Lung (tissue), 12 donors: ENCODE data around the gene CHRD. TPM values are rescaled to one million over a fixed set of nuclear protein-coding genes. Genes with fewer than 3 reads are reported as not detected.

Source experiments
- ATAC-seq: fragments of 200-7000 bp; cut with Tn5 transposase; one replicate; pipeline ENCODE4 v1.9.1; 2020; ENCODE audit warnings: moderate number of reproducible peaks; ENCODE audit not compliant: insufficient read depth, low FRiP score
- DNase-seq, 3 donors: peaks; one replicate each; pipeline ENCODE4 v3.0.0-alpha.2; 2013 to 2017
- H3K27ac ChIP-seq, 2 donors: one replicate each; pipeline ENCODE4 v1.5.1; 2013; ENCODE audit warnings: mild to moderate bottlenecking in 2 of 2, moderate library complexity in 2 of 2, control low read depth in 1 of 2, inconsistent platforms in 1 of 2, low read depth in 1 of 2, low read length in 1 of 2
- H3K27me3 ChIP-seq, 3 donors: one replicate each; pipeline ENCODE4 v1.5.1; 2013; ENCODE audit warnings: low read length in 2 of 3; ENCODE audit not compliant: control insufficient read depth in 3 of 3, insufficient read depth in 3 of 3
- H3K36me3 ChIP-seq, 4 donors: one replicate each; pipeline ENCODE4 v1.5.1; 2013; ENCODE audit warnings: low read length in 4 of 4, mild to moderate bottlenecking in 1 of 4, moderate library complexity in 1 of 4; ENCODE audit not compliant: control insufficient read depth in 4 of 4, insufficient read depth in 4 of 4
- H3K4me1 ChIP-seq, 5 donors: one replicate each; pipeline ENCODE4 v1.5.1; 2013; ENCODE audit warnings: low read length in 5 of 5, mild to moderate bottlenecking in 2 of 5, moderate library complexity in 1 of 5; ENCODE audit not compliant: control insufficient read depth in 5 of 5, insufficient read depth in 5 of 5
- H3K4me3 ChIP-seq: one replicate; pipeline ENCODE4 v1.5.1; 2013; ENCODE audit warnings: mild to moderate bottlenecking, control low read depth, moderate library complexity
- H3K9ac ChIP-seq, 2 donors: one replicate each; pipeline ENCODE4 v1.5.1; 2013; ENCODE audit warnings: low read length in 2 of 2, control low read depth in 1 of 2; ENCODE audit not compliant: insufficient read depth in 1 of 2
- H3K9me3 ChIP-seq, 4 donors: one replicate each; pipeline ENCODE4 v1.5.1; 2013; ENCODE audit warnings: low read length in 3 of 4, mild to moderate bottlenecking in 1 of 4, moderate library complexity in 1 of 4; ENCODE audit not compliant: control insufficient read depth in 4 of 4, insufficient read depth in 3 of 4
- CTCF ChIP-seq: IDR thresholded peaks from 2 replicates; pipeline ENCODE4 v1.5.1; 2012; ENCODE audit warnings: mild to moderate bottlenecking; ENCODE audit errors: control extremely low read depth, extremely low read depth
- WGBS, 2 donors: extraction: QIAGEN DNeasy Blood & Tissue Kit; methylation state at CpG; one replicate each; pipeline ENCODE4 v1.1.7; 2013; 5-methylcytosine and 5-hydroxymethylcytosine counted together
- polyA plus RNA-seq, 2 donors: library from polyadenylated mRNA; stranded (reverse); fragments of 200-250 nt; gene quantifications; one replicate each; pipeline ENCODE4 v1.2.1, GENCODE V29; 2013
- total RNA-seq, 2 donors: library from RNA; depleted of rRNA in 1 of 2; stranded (reverse); fragments of >200 nt in 1 of 2; gene quantifications; one replicate each; pipeline ENCODE4 v1.2.1, GENCODE V29; 2014 to 2021
- donor health status: control.
- donor health status: control.
- donor health status: Bipolar disorder and iron deficiency.
- donor health status: healthy.
- donor health status: DM: yes; HTN: yes; CAD: no.

CHRD gene
- total and polyA plus RNA-seq, 4 donors: 4.2 to 16.7 (median 5.8) TPM

DNA sequence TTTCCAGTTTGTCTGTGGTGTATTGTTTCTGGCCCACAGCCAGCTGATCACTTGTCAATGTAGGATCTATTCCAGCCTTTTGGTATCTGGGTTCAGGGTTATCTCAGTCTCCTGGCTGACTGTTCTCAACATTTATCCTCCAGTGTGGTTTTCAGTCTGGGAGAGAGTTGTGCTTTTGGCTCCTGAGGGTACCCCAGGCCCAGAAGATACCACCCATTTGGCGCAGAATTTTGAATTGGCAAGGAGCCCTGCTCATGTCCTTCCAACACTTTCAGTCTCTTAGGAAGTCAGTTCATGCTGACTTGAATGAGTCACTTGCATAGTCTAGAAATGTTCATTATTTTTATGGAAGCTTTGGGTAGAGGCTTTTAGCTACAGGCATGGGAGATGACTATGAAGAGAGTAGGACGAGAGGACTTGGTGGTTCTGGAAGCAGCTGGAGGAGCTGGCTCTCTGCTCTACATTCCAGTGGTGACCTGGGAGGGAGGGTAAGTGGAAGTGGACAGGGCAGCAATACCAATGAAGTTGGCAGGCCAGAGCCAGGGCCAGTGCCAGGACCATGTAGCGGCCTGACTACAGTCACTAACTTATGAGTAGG lies 11.2 kb upstream of the CHRD start:
- Histone ChIP-seq H3K4me3 (no peak overlapping the region), H3K27ac (no peak overlapping the region), H3K9me3 (no peaks in the 10 kb centered on the region), H3K36me3 (peaks cover 10 to 30% (median 15%) of the 10 kb centered on the region in 4 donors), H3K27me3 (no peaks in the 10 kb centered on the region), H3K9ac (no peak overlapping the region), H3K4me1 (peaks cover 0 to 21% (median 7%) of the 10 kb centered on the region in 5 donors)
- DNase-seq: peak in 1 of 3 donors; percentile 49
- TF ChIP-seq CTCF: no peak
- ATAC-seq: no peak
- 62 to 84% methylated on average over 3 of the region's 3 CpGs for WGBS, 2 donors

DNA sequence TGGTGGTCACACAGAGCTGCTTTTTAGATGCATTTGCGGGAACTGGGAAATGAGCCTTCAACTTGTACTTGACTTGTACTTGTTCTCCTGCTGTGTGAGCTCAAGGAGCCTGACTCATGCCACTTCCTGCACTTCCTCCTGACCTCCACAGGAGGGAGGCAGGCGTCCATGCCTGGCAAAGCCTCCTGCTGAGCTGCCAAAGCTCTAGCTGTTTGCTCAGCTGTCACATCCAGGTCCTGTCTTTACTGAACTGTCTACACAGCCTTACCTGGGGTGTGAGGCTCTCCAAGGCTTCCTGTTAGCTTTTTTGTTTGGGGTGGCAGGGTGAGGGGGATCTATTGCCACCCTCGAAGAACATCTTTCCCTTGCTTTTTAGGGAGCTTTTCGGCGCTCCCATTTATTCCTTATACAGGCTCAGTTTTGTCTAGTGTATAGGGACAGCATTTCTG lies 8.3 kb upstream of the CHRD start:
- DNase-seq (peak; percentile 82 to 91 (median 85)), ATAC-seq (peak; percentile 81)
- TF ChIP-seq CTCF: peak; percentile 93
- Histone ChIP-seq H3K36me3 (peaks cover 8 to 15% (median 11%) of the 10 kb centered on the region in 4 donors), H3K27ac (no peak overlapping the region), H3K27me3 (no peaks in the 10 kb centered on the region), H3K4me3 (no peak overlapping the region), H3K9me3 (no peaks in the 10 kb centered on the region), H3K4me1 (peaks cover 0 to 7% (median 3%) of the 10 kb centered on the region in 5 donors), H3K9ac (no peak overlapping the region)
- WGBS, 2 donors: 44 to 45% methylated on average over 5 of the region's 5 CpGs

DNA sequence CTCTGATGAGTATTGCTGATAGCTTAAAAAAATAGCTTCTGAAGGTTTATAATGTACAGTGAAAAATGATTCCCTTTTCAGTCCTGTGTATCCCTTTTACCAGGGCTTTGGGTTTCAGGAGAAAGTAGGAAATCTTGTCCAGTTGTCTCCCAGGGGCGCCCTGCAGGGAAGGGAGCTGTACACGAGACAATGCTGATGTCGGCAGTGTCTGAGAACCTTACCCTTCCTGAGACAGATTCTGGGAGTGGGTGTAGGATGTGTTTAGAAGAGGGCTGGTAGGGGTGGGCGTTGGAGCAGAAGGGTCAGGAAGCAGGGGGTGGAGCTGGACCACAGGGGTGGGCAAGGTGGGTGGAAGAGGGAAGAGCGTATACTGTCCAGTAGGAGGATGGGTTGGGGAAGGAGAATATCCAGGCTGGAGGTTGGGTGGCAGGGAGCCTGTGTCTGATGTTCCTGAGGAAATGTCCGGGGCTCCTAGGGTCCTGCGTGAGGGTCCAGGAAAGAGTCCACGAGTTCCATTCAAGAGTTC lies 7.5 kb upstream of the CHRD start:
- 74 to 85% methylated on average over 8 of the region's 8 CpGs for WGBS, 2 donors
- TF ChIP-seq CTCF: no peak
- ATAC-seq (no peak), DNase-seq (no peak)
- Histone ChIP-seq H3K9me3 (no peaks in the 10 kb centered on the region), H3K4me3 (no peak overlapping the region), H3K27me3 (no peaks in the 10 kb centered on the region), H3K4me1 (peaks cover 0 to 7% (median 1%) of the 10 kb centered on the region in 5 donors), H3K27ac (no peak overlapping the region), H3K9ac (no peak overlapping the region), H3K36me3 (peaks cover 3 to 11% (median 8%) of the 10 kb centered on the region in 4 donors)

- ATAC-seq: no peak
- 73 to 84% methylated on average over 5 of the region's 5 CpGs for WGBS, 2 donors
- TF ChIP-seq CTCF: no peak
Observed at GRCh38 chr3:184372911-184373310, 6.9 kb upstream of the CHRD start.

More at GRCh38 chr3:184372911-184373310, 6.9 kb upstream of the CHRD start:
- Histone ChIP-seq H3K9me3 (no peaks in the 10 kb centered on the region), H3K4me3 (no peak overlapping the region), H3K9ac (no peak overlapping the region), H3K27me3 (no peaks in the 10 kb centered on the region), H3K4me1 (peaks cover 0 to 12% (median 1%) of the 10 kb centered on the region in 5 donors), H3K27ac (no peak overlapping the region), H3K36me3 (peaks cover 3 to 8% (median 7%) of the 10 kb centered on the region in 4 donors)
- DNase-seq: no peak
